ENCODE measurements around the gene CBX4. TPM values are rescaled to one million over a fixed set of nuclear protein-coding genes. Genes with fewer than 3 reads are reported as not detected.

Gene CBX4
- total and polyA plus RNA-seq, 2 experiments from 2014 or later: 1.2 to 18.9 TPM

DNA sequence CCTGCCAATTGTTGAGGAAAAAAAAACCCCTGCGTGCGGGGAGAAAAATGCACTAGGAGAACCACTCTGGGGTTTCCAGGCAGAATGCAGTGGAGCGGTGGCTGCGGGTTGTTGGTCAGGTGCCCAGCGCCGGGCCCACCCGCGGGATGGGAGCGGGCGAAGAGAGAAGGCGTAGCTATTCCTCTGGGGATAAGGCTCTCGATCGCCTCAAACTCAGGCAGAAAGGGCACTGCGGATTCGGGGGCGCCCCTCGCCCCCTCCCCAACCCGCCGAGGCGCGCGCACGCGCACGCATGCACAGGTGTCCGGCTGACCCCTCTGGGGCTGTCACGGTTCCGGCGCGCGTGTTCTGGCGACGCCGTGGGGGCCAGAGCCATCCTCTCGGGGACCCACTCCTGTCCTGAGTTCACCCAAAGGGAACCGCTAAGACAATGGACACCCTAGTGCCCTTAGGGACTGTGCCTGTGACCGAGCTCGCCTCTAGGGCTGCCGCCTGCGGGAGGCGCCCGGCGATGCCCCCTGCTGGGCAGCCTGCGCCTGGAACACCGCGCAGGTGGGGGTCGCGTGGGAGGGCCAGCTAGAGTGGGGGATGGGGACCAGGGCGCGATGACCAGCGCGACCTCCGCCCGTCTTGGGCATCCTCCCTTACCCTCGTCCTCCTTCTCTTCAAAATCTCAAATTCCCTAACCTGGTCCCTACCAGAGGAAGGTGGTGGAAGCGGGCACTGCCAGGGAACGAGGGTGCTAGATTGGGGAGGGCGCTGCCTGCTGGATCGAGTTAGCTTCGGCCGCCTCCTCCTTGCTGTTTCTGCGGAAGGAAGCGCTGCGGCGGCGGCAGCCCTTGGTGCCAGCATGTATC, 28.0 kb downstream of the CBX4 start:
- Histone ChIP-seq H3F3A (ENCODE audit: insufficient read depth) (no peaks in the 10 kb centered on the region), H3K79me2 (ENCODE audit: insufficient read depth) (no peaks in the 10 kb centered on the region), H2AFZ (no peak overlapping the region), H3K27ac (no peak overlapping the region), H3K27me3 (replicated peaks; ENCODE audit: insufficient read depth) (peaks cover 77% of the 10 kb centered on the region), H3K9me2 (ENCODE audit: insufficient read depth) (no peaks in the 10 kb centered on the region), H3K9ac (no peak overlapping the region), H3K36me3 (ENCODE audit: low read depth) (no peaks in the 10 kb centered on the region), H3K4me1 (ENCODE audit: insufficient read depth) (no peaks in the 10 kb centered on the region), H4K20me1 (ENCODE audit: insufficient read depth) (no peaks in the 10 kb centered on the region), H3K4me2 (ENCODE audit: unreplicated experiment) (no peak overlapping the region), H3K9me3 (ENCODE audit: low read depth) (no peaks in the 10 kb centered on the region), H3K4me3 (no peak overlapping the region)
- WGBS, 2 experiments (ENCODE audit: low coverage in 1 of 2, low lambda C conversion rate in 2 of 2, missing lambda C conversion rate in 2 of 2): 2 to 4% methylated on average over 57 to 60 of the region's 66 CpGs
- TF ChIP-seq EZH2phosphoT487 (IDR thresholded peaks at IDR 0.05; ENCODE audit: insufficient read depth, low read depth): peak; percentile 60; the same call in 1 of the 2 replicates
- TF ChIP-seq EZH2 (IDR thresholded peaks at IDR 0.05; ENCODE audit: insufficient read depth, poor library complexity, severe bottlenecking): no peak
- in situ Hi-C loops (cut with MboI): no loop called here
- DNase-seq: peak; percentile 49

DNA sequence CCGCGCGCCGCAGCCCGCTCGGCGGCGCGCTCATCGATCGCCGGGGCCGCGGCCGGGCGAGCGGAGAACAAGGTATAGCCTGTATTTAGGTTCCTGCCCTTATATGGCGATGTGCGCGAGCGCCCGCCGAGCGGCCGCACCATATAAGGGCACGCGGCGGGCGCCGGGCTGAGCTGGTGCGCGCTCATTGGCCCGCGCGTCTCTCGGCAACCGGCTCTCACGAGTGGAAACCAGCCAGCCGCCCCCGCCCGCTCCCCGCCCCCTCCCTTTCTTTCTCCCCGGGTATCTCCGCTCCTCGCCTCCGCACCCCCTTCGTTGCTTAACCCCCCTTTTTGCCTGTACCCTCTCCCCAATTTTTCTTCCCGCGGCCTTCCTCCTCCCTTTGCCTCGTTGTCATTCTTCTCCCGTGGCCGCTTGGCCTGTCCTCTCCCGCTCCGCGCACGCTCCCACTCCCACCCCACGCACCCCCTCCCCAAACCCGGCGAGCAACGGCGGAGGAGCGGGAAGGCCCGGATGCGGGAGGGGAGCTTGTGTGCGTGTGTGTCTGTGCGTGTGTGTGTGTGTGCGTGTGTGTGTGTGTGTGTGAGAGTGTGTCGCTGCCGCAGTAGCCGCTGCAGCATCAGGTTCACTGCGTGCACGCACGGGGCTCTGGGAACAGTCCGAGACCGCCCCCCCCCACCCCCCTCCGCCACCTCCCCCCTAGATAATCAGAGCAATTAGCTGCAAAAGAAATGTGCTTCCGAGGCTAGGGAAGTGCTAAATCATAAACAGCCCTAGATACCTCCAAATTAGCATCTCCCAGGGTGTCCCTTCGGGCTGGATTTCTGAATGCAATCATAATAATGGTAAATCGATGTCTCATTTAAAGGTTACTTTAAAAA, 28.9 kb downstream of the CBX4 start:
- peak; percentile 86 for DNase-seq
- TF ChIP-seq EZH2 (IDR thresholded peaks at IDR 0.05; ENCODE audit: insufficient read depth, poor library complexity, severe bottlenecking): no peak
- no peaks in the 10 kb centered on the region for H4K20me1 ChIP-seq (ENCODE audit: insufficient read depth)
- no peaks in the 10 kb centered on the region for H3K79me2 ChIP-seq (ENCODE audit: insufficient read depth)
- no peaks in the 10 kb centered on the region for H3F3A ChIP-seq (ENCODE audit: insufficient read depth)
- H3K9me3 ChIP-seq (ENCODE audit: low read depth): no peaks in the 10 kb centered on the region
- H3K27ac ChIP-seq: no peak overlapping the region
- H3K9ac ChIP-seq: no peak overlapping the region
- no peaks in the 10 kb centered on the region for H3K36me3 ChIP-seq (ENCODE audit: low read depth)
- 2% methylated on average over 12 to 79 of the region's 79 CpGs for WGBS, 2 experiments (ENCODE audit: low coverage in 1 of 2, low lambda C conversion rate in 2 of 2, missing lambda C conversion rate in 2 of 2)
- H3K4me2 ChIP-seq (ENCODE audit: unreplicated experiment): no peak overlapping the region
- no peak overlapping the region for H3K4me3 ChIP-seq
- H3K4me1 ChIP-seq (ENCODE audit: insufficient read depth): no peaks in the 10 kb centered on the region
- H3K27me3 ChIP-seq (replicated peaks; ENCODE audit: insufficient read depth): peaks cover 78% of the 10 kb centered on the region
- in situ Hi-C loops (cut with MboI): no loop called here
- no peaks in the 10 kb centered on the region for H3K9me2 ChIP-seq (ENCODE audit: insufficient read depth)
- no peak overlapping the region for H2AFZ ChIP-seq

DNA sequence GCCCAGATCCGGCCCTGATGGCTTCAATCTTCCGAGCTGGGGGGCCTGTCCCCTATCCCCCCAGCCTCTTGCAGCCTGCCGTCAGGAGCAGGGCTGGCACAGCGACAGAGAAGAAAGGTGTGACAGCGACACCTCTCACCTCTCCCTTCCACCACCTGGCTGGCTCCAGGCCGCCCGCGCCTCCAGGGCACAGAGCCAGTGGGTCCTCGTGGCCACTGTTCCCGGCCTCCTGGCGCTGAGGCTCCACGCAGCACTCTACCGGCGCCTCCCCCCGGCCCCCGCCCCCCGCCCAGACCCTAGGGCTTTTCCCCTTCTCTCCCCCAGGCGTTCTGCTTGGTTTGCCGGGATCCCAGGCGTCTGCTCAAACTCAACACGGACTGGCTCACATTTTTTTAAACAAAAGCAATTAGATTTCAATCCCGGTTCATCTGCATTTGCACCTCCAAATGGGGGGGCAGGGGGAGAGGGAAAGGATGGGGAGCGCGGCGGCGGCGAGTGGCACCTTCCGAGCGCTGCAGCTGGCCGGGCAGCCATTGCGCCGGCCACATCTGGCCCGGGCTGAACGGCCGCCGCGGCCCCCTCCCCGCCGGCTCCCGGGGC, 29.6 kb downstream of the CBX4 start:
- no peaks in the 10 kb centered on the region for H3K36me3 ChIP-seq (ENCODE audit: low read depth)
- H3K9me3 ChIP-seq (ENCODE audit: low read depth): no peaks in the 10 kb centered on the region
- no peak overlapping the region for H2AFZ ChIP-seq
- no peak overlapping the region for H3K27ac ChIP-seq
- no peak for DNase-seq
- 6 to 18% methylated on average over 11 to 38 of the region's 40 CpGs for WGBS, 2 experiments (ENCODE audit: low coverage in 1 of 2, low lambda C conversion rate in 2 of 2, missing lambda C conversion rate in 2 of 2)
- no peak overlapping the region for H3K9ac ChIP-seq
- in situ Hi-C loops (cut with MboI): no loop called here
- no peak for TF ChIP-seq EZH2 (IDR thresholded peaks at IDR 0.05; ENCODE audit: insufficient read depth, poor library complexity, severe bottlenecking)
- TF ChIP-seq EZH2phosphoT487 (IDR thresholded peaks at IDR 0.05; ENCODE audit: insufficient read depth, low read depth): no peak
- H3K4me3 ChIP-seq: no peak overlapping the region
- H3K4me2 ChIP-seq (ENCODE audit: unreplicated experiment): no peak overlapping the region
- H3K27me3 ChIP-seq (replicated peaks; ENCODE audit: insufficient read depth): peaks cover 81% of the 10 kb centered on the region
- no peaks in the 10 kb centered on the region for H3K79me2 ChIP-seq (ENCODE audit: insufficient read depth)
- H4K20me1 ChIP-seq (ENCODE audit: insufficient read depth): no peaks in the 10 kb centered on the region
- no peaks in the 10 kb centered on the region for H3K9me2 ChIP-seq (ENCODE audit: insufficient read depth)
- H3F3A ChIP-seq (ENCODE audit: insufficient read depth): no peaks in the 10 kb centered on the region
- H3K4me1 ChIP-seq (ENCODE audit: insufficient read depth): no peaks in the 10 kb centered on the region

DNA sequence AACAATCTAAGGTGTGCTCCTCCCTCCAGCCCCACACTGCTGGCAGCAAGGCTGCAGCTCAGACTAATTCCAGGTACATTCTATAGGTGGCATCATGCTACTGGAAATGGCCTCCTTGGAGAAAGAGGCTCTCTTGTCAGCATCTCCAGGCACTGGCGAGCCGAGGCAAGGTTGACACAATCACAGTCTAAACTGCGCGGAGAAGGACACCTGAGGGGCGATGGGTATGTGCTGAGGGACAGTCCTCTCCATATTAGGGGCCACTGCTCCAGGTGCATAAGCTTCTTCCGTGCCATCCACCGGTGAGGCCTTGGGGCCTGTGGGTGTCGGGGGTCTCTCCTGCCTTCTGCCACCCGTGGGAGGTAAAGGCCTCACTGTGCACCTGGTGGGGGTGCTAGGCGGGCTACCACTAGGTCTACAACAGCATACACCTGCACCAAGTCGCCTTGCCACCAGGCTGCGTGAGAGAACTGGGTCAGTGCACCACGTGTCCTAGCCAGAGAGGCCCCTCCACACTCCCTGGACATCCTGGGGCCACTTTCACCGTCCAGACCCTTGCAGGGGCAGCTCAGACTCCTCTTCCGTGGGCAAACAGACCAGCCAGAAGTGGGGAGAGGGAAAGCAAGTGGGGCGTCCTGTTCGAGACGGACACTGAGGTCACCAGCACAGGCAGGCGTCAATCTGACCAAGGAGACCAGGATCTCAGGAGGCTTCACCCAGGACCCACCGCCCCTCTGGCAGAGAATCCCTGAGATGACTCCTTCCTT, 30.3 kb downstream of the CBX4 start:
- no peak overlapping the region for H3K4me3 ChIP-seq
- 14 to 26% methylated on average over 19 to 20 of the region's 20 CpGs for WGBS, 2 experiments (ENCODE audit: low coverage in 1 of 2, low lambda C conversion rate in 2 of 2, missing lambda C conversion rate in 2 of 2)
- H3K27ac ChIP-seq: no peak overlapping the region
- H3K4me1 ChIP-seq (ENCODE audit: insufficient read depth): no peaks in the 10 kb centered on the region
- H3K79me2 ChIP-seq (ENCODE audit: insufficient read depth): no peaks in the 10 kb centered on the region
- H3K9me3 ChIP-seq (ENCODE audit: low read depth): no peaks in the 10 kb centered on the region
- no peaks in the 10 kb centered on the region for H3K36me3 ChIP-seq (ENCODE audit: low read depth)
- H3K27me3 ChIP-seq (replicated peaks; ENCODE audit: insufficient read depth): peaks cover 80% of the 10 kb centered on the region
- no peak overlapping the region for H3K4me2 ChIP-seq (ENCODE audit: unreplicated experiment)
- no peak overlapping the region for H2AFZ ChIP-seq
- H3K9ac ChIP-seq: no peak overlapping the region
- in situ Hi-C loops (cut with MboI): no loop called here
- no peaks in the 10 kb centered on the region for H3K9me2 ChIP-seq (ENCODE audit: insufficient read depth)
- H4K20me1 ChIP-seq (ENCODE audit: insufficient read depth): no peaks in the 10 kb centered on the region
- no peak for TF ChIP-seq EZH2 (IDR thresholded peaks at IDR 0.05; ENCODE audit: insufficient read depth, poor library complexity, severe bottlenecking)
- TF ChIP-seq EZH2phosphoT487 (IDR thresholded peaks at IDR 0.05; ENCODE audit: insufficient read depth, low read depth): no peak
- no peaks in the 10 kb centered on the region for H3F3A ChIP-seq (ENCODE audit: insufficient read depth)
- no peak for DNase-seq

Data from GM23248 (cell line).